NCI-H2227 treated with DMSO at 0.1 percent for 48 hours (cell line): ENCODE results near the gene LRRN4.
"Not testable (repeated sequence)": the region's sequence is repeated elsewhere in the genome, so short reads cannot be mapped to it uniquely, and the experiment has no call there.

ENCODE experiments used
- DNase-seq: peaks from one replicate; lab custom pipeline; 2025; lab: John Stamatoyannopoulos, UW

LRRN4 gene

DNA sequence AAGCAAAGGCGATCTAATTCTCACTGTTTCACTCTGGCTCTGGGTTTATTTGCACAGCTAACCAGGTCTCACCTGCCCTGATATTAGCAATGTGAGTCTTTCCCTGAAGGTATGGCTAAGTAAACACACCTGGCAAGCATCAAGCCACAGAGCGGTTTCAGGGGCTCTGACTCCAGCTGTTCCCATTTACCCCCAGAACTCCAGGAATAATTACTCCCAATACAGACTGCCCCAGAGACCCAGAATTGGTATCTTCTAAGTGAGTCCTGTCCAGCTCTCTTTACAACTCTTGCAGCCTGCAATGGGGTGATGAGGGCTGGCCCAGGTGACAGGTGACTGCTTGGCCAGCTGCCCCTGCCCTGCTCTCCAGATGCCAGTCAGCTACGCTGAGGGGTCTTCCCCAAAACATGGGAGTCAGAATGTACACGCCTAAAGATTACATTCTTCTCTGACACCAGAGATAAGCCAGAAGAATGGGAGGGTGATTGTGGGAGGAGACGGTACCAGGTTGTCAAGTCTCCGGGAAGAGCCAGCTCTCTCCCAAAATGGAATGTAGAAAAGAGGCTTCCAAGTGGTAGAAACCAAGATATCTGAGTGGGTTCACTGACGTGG is 4.9 kb upstream of the LRRN4 start:
- DNase-seq, result no peak

DNA sequence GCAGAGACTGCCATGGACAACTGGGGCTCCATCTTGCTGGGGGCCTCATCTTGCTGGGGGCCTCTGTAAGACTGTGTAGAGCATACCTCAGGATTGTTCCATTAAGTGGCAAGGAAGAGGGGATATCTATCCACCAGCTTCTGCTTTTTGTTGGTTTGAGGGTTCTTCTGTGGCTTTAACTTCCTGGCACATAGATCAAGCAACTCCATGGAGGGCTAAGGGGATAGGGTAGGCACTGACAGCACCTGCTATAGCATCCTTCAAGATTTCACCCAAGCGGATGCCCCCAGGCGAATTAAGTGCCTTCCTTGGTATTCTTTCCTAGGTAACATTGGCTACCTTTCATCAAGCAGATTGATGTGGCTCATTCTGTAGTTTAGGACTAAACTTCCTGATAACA is 3.8 kb upstream of the LRRN4 start:
- DNase-seq, result no peak

DNA sequence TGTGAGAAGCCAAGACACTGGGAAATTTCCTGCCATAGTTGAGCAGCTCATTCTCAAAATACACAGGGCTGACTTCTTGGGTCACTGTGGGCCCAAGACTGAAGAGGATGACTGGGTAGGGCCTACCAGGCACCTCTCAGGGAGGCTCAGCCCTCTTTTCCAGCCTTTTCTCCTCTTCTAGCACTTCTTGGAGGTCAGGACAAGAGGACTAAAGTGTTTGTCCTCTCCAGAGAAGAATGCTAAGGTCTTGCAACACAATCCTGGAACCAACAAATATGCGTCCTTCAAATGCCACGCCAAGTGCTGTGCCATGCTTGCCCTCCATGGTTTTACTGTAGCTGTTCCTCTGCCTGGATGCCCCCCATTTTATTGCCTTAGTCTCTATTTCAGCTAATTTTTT is 3.3 kb upstream of the LRRN4 start:
- no peak for DNase-seq

DNA sequence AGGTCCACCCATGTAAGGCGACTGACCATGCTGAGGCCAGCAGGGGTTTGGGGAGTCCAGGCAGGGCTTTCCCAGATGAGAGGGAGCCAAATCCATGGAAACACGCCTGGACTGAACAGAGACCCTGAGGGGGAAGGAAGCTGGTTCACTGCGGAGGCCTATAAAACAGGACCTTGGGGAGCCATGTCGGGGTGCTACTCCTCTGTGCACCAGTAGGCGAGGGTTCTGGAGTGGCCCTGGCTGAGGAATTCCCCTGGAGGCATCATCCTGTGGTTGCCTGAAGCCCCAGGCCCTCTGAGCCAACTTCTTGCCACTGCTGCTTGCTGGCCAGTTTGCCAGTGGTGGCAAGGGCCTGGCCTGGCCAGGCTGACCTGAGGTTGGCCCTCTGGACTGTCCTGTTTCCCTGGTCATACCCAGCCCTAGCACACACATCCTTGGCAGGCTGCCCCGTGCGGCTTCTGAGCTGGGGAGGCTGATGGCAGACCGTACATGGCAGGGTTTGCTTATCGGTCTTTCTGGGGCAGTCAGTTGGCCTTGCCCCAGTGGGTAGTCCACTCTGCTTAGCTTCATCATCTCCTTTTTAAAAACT is 2.2 kb upstream of the LRRN4 start:
- no peak for DNase-seq

DNA sequence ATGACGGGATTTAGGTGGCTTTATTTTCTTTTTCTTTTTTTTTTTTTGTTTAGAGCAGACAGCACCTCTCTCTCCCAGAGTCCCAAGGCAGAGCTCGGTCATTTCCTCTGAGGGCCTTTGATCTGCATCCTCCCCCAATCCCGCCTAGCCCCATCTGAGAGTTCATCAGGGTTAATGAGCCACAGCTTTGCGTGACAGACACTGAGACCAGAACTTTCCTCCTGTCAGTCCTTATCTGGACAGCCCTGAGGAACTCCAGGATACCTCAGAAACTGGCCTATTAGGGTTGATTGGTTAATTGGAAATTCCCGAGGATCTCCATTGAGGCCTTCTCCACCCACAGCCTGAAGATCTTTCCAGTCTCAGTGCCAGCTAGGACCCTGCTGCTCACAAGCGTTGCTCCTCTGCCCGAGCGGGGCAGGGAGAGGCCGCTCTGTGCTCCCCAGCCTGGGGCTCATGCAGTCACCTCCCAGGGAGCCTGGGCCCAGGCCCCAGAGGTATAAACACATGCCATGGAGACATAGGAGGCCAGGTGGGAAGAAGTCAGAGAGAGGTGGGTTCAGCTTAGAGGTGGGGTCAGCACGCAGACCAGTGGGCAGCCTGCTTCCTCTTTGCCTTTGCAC is 1.4 kb upstream of the LRRN4 start:
- no peak for DNase-seq

DNA sequence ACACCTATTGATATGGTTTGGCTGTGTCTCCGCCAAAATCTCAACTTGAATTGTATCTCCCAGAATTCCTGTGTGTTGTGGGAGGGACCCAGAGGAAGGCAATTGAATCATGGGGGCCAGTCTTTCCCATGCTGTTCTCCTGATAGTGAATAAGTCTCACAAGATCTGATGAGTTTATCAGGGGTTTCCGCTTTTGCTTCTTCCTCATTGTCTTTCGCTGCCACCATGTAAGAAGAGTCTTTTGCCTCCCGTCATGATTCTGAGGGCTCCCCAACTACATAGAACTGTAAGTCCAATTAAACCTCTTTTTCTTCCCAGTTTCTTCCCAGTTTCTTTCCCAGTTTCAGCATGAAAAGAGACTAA is 810 bp upstream of the LRRN4 start:
- not testable (repeated sequence) for DNase-seq

DNA sequence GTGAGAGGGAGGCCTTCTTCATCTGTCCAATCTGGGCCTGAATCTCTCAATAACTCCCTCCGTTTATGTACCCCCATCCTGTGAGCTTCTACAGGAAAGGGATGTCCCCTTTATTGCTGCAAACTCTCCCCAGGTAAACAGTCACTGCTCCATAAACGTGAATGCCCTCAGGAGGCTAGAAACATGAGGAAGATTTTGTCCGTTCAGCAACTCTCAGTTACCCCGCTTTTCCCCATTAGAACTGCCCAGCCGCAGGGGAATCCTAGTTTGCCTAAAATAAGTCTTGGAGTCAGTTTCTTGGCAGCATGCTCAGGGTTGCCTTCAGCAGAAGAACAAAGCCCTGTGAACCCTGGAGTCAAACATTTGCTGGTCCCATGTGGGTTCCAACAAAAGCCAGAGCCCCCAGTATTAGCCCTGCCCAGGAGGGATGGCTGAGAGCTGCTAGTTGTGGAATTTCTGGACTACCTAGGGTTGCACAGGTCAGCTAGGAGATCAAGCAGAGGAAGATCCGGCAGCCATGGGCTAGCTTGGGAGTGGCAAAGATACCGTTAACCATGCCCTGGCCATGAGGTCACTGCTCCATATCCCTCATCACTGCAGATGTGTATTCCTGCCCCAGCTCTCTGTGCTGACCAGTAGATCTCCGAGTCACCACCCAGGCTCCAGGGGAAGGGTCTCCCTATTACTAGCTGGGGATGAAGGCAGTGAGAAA is 640 bp downstream of the LRRN4 start:
- DNase-seq, result no peak

DNA sequence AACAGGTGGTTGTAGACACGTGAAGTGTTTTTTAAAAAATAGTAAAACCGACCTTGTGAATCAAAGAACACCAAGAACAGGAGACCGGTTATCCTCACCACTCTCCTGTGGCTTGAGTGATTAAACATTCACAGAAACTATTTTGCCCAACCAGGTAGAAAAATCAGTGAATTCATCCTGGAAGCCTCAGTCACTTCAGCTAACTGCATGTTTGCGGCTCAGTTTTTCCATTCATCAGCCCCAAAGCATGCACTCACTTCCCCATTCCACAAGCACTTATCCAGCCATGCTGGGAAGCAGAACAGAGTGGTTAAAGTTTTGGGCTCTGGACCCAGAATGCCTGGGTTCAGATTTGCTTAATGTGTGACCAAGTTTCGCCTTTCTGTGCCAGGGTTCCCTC is 2.4 kb downstream of the LRRN4 start:
- DNase-seq, result no peak

DNA sequence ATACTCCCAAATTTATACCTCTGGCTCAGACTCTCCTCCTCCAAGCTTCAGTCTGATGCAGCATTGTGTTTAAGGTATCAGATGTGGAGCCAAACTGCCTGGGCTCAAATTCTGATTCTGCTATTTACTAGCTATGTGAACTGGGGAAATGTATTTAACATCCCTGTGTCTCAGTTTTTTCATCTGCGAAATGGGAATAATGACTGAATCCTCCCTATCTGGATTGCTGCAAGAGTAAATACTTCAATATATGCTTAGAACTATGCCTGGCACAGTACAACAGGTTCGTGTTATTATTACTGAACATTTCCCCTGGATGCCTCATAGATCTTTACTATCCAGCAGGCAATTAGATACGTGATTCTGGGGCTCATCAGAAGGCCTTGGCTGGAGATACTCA is 5.5 kb downstream of the LRRN4 start:
- no peak for DNase-seq

DNA sequence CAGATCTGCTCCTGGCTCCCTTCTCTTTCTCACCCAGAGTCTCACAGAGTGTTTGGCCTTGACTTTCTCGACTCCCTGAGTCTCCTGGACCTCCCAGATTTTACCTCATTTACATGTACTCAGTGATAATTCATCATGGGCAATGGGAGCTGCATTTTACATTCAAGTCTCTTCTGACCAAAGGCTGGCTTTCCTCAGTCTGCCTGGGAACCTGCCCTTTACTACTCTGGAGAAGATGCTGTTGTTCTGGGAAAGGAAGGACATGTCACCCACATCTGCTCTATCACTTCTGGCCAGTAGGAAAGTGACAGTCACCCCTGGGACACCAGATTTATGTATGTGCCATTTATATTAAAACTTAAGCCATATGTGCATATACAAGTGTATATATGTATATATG is 7.4 kb downstream of the LRRN4 start:
- DNase-seq, result no peak

DNA sequence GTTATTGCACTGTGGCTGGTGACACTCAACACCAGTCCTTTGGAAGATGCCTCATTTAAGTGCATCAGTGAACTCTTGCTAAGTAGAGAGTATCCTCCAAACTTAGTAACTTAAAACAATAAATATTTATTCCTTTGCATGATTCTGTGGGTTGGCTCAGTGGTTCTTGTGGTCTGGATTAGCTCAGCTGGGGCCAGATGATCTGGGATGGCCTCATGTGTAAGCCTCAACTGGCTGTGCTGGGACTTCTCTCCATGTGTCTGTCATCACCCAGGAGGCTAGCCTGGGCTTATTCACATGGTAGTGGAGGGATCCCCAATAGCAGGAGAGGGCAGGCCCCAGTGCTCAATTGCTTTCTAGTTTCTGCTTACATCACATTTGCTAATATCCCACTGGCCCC is 8.3 kb downstream of the LRRN4 start:
- no peak for DNase-seq

DNA sequence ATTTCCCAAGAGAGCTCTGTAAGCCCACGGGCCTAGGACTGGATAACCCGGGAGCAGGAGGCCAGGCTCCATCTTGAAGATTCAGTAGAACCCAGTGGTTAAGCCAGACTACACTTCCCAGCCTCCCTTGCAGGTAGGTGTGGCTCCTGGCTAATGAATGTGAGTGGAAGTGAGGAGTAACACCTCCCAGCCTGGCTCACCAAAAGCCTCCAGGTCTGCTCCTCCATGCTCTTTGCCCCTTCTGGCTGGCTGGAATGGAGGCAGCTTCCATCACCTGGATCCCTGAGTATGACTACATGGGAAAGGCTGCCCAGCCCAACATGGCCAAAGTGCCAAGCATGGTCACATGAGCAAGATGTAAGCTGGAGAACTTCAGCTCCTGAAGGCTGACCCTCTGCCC is 9.7 kb downstream of the LRRN4 start:
- no peak for DNase-seq

DNA sequence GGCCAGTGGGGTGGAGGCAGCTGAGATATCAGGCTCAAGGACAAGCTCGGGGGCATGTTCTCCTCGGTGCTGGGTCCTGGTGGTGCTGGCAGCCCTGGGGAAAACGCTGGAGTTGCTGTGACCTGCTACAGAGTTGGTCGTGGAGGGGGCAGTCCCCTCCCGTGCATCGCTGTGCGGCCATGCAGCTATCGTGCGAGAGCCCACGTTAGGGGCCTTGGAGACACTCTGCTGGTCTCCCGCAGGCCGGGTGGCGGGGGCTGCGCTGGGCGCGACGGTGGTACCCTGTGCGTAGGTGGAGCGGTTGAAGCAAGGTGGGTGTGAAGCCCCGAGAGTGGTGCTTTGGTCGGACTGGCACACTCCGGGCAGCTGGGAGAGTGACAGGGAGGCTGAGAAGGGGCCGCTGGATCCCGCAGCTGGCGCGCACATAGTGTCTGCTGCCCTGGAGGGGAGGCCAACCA is 12.0 kb downstream of the LRRN4 start:
- DNase-seq, result no peak

DNA sequence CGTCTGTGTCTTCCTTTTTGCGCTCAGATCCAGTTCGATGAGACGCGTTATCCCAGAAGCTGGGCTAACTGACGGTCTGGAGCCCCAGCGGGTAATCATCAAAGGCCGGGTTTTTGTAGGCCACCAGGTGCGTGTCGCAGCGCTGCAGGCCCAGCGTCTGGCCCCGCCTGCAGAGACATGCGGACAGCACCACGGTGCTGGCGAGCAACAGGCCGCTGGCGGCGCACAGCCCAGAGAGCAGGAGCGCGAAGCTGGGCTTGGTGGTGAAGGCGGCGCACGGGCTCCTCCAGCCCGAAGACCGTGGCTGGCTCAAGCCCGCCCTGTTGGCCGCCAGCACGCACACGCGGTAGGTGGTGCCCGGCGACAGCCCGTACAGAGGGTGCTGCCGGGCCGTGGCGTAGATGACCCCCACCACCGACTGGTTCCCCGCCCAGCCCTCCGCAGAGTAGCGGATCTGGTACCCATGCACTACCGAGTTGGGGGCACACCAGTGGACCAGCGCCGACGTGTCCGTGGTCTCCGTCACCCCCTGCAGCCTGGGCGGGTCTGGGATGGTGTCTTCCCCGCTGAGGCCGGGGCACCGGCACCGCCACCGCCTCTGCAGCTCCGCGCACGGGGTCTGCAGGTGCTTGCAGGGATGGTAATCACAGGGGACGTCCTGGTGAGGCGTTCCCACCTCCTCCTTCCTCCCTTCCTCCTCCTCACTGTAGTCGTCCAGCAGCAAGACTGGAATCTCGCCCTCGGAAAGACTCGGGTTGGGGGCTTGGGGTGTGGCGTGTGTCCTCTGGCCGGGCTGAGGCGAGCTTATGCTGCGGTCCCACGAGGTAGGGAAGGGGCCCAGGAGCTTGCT is 12.7 kb downstream of the LRRN4 start:
- DNase-seq, result no peak

DNA sequence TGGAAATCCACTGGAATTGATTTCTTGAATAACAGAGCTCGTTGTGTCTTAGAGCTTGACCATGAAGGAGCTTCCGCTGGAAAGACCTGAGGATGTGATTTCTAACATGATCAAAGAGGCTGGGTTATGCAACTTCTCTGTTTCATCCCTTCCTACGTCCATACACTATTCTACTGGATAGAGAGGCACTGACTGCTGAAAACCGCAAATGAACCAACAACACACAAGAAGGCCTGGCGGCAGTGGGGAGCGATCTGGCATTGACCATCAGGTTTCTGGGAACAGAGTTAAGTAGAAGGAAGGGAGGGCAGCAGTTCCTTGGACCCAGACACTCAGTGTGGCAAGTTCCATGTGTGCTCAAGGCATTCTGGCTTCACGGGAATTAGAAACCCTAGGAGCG is 13.3 kb downstream of the LRRN4 start:
- no peak for DNase-seq

DNA sequence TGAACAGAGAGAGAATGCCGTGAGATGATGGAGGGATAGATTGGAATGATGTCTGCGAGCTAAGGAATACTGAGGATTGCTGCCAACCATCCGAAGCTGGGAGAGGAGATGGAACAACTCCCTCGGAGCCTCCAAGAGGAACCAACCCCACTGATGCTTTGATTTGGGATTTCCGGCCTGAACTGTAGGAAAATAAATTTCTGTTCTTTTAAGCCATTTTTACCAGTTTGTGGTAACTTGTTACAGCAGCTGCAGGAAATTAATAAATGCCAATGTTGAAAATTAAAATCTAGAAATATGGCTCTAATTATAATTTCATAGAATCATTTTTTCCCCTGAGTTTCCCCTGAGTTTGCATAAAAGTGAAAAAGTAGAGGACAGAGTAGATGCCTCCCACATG is 14.1 kb downstream of the LRRN4 start:
- no peak for DNase-seq

DNA sequence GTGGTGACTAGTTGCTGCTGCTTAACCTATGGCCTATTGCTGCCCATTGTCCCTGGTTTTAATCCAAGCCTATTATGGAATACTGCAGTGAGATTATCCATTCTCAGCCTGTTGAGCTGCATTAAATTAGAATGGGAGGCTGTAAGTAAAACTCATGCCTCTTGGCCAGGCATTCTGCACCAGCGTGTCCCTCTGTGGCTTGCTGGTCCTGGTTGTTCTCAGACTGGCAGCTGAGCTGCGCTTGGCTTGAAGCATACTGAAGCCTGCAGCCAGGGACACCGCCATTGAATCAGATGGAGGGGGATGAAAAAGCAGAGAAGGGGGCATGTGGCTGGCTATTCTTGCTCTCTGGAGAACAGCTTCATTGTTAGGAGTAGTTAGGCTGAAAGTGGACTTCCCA is 15.6 kb downstream of the LRRN4 start:
- DNase-seq, result no peak

DNA sequence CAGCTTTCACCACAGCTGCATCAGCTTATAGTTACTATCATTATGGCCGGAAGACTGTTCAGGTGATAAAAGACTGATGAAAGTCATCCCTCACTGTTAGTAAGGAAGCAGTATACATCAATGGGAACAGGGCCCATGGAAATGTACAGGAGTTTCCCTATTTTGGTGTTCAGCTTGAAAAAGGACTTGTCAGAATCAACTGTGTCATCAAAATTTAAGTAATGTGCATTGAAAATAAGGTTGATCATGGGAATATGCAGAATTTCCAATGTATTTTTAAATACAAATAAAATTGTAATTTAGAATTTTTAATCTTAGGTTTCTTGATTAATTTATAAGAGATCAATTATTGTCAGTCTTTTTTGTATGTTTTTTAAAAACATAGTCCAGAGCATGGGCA is 16.8 kb downstream of the LRRN4 start:
- no peak for DNase-seq

DNA sequence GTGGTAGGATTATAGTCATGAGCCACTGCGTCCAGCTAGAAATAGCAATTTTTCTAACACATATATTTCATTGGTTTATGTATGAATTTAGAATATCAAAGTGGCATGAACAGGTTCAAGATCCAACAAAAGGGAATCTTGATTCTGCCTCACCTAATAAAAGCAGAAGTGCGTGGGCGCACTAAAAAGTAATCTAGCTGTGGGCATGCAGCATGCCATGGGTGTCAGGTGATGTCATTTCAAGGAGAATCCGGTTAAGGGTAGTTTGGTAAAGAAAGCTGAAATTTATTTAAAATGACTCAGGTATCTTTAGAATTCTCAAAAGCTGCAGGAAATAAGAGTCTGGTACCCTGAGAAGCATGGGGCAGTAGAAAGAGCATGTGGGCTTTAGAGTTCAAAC is 17.6 kb downstream of the LRRN4 start:
- DNase-seq, result no peak

DNA sequence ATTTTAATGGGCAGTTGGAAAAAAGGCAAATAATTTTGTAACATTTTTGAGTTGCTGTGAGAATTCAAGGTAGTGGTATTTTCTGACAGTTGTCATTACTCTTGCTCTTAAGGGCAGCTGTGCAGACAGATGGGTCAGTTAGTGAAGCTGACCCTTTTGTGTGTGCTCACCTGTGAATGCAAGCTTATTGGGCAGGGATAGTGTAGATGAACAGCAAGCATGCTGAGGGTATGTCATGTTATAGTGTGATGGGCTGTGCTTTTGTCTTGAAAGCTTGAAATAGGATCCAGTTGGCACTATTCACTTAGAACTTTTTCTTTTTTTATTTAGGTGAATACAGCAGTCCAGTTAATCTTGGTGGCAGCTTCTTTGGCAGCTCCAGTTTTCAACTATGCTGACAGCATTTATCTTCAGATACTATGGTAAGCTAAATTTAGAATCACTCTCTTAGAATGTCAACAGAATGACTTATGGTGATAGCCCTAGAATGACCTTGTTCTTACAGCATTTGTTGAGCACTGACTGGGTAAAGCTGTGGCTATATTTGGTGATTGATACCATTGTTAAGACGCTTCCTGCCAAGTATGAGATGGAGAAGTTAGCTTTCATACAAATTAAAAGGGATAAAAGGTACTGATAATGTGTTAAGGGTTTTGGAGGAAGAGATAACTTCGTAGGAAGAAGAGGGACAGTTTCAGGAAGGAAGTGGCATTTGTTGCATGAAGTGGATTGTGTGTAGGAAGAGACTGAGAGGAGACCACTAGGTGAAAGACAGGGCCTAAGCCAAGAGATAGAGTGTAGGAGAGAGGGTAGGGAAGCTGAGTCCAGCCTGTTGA is 19.5 kb downstream of the LRRN4 start:
- no peak for DNase-seq

DNA sequence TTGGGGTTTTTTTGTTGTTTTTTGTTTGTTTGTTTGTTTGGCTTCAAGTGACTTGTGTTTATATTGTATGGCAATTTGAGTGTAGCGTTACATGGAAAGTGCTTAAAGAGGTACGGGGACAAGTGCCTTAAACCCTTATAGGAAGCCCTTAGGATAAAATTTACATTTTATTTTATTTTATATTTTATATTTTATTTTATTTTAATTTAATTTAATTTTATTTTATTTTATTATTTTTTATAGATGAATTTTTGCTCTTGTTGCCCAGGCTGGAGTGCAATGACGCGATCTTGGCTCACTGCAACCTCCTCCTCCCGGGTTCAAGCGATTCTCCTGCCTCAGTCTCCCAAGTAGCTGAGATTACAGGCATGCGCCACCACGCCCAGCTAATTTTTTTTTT is 21.0 kb downstream of the LRRN4 start:
- not testable (repeated sequence) for DNase-seq
